ENCODE measurements around the gene DIPK1A. TPM values are rescaled to one million over a fixed set of nuclear protein-coding genes. Genes with fewer than 3 reads are reported as not detected.

DIPK1A gene
- polyA plus RNA-seq, 3 donors from 2014 or later: 10.9 to 32.4 (median 27.0) TPM

DNA sequence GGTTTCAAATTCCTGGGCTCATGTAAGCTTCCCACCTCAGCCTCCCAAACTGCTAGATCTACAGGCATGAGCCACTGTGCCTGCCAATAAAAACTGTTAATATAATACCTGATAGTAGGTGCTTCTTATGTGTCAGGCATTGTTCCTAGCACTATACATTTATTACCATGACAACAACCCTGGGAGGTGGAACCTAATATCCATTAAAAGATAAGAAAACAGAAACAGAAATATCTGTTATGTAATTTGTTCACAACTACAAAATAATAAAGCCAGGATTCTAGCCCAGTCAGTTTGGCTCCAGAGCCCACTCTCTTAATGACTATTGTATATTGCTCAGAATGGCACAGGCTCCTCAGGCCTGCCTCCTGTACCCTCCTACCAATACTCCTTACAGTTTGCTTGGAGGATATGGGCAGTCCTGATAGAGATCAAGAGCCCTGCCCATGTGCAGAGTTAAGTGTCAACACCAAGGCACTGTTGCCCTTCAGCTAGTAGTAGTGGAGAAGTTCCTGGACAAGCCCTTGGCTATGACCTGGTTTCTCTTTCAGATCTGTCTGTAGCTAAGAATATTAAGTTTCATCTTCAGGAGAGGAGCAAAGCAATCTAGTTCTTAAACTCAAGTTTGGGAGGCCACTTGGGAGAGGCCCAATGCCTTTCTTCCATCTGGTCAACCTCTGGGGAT lies 107.0 kb downstream of the DIPK1A start:
- peak in 1 of 3 donors; percentile 16 for DNase-seq
- peaks cover 16 to 27% of the 10 kb centered on the region in 2 donors for H3K4me1 Mint-ChIP-seq
- peaks cover 0 to 2% (median 0%) of the 10 kb centered on the region in 3 donors for H3K27me3 Mint-ChIP-seq (ENCODE audit: low read depth in 3 of 3)
- no peak overlapping the region for H3K4me3 Mint-ChIP-seq
- H3K9me3 Mint-ChIP-seq: no peaks in the 10 kb centered on the region
- H3K27ac Mint-ChIP-seq: peak overlapping the region; percentile 9 to 68 (median 51)
- H3K36me3 Mint-ChIP-seq: no peaks in the 10 kb centered on the region

DNA sequence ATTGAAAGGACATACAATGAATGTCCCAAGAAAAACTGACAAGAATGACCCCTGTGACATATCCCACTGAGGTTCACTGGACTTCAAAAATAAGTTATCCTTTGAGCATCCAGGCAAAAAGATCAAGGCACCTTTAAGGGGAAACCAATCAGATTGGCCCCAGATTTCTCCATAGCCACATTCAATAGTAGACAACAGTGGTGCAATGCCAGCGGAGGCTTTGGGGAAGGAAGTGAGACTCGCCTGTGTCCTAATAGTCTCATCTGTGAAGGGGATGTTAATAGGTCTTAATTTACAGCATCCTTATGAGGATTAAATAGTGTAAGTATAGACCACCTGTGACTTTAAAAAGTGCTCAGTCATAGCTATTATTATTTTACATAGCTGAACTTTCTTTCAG lies 108.0 kb downstream of the DIPK1A start:
- Mint-ChIP-seq H3K27me3 (ENCODE audit: low read depth in 3 of 3) (peaks cover 0 to 2% (median 0%) of the 10 kb centered on the region in 3 donors), H3K4me3 (no peak overlapping the region), H3K36me3 (peaks cover 0 to 1% (median 0%) of the 10 kb centered on the region in 3 donors), H3K27ac (no peak overlapping the region), H3K4me1 (peaks cover 9 to 19% of the 10 kb centered on the region in 2 donors), H3K9me3 (no peaks in the 10 kb centered on the region)
- no peak for DNase-seq

DNA sequence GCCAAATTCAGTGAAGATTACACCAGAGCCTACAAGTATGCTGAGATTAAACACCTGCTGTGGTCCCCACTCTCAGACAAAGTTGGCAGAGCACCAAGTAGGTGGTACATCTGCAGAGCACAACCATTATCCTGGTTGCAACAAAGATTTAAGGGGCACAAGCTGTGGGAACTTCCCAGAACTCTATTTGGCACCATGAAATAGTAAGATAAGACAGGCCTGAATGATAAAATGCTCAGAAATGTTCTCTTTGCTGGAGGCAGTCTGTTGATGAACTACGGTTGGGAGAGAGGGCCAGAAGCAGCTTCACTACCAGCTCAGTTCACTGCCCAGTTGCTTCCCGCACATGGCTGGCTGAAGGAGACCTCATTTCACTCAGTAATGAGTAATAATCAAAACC lies 109.5 kb downstream of the DIPK1A start:
- H3K9me3 Mint-ChIP-seq: no peaks in the 10 kb centered on the region
- H3K4me3 Mint-ChIP-seq: no peak overlapping the region
- H3K36me3 Mint-ChIP-seq: peaks cover 0 to 3% (median 0%) of the 10 kb centered on the region in 3 donors
- H3K27ac Mint-ChIP-seq: no peak overlapping the region
- DNase-seq: no peak
- peaks cover 13 to 25% of the 10 kb centered on the region in 2 donors for H3K4me1 Mint-ChIP-seq
- H3K27me3 Mint-ChIP-seq (ENCODE audit: low read depth in 3 of 3): peaks cover 0 to 2% (median 0%) of the 10 kb centered on the region in 3 donors

DNA sequence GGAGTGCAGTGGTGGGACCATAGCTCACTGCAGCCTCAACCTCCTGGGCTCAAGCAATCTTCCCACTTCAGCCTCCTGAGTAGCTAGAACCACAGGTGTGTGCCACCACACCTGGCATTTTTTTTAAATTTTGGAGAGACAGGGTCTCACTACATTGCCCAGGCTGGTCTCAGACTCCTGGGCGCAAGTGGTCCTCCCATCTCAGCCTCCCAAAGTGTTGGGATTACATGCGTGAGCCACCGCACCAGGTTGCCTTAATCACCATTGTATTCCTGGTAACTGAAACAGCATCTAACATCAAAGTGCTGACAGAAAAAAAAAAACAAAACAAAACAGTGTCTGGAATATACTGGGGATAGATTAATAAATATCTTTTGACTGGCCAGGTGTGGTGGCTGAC lies 111.2 kb downstream of the DIPK1A start:
- Mint-ChIP-seq H3K27me3 (ENCODE audit: low read depth in 3 of 3) (peaks cover 0 to 2% (median 0%) of the 10 kb centered on the region in 3 donors), H3K4me1 (peaks cover 13 to 24% of the 10 kb centered on the region in 2 donors), H3K4me3 (no peak overlapping the region), H3K27ac (no peak overlapping the region), H3K9me3 (no peaks in the 10 kb centered on the region), H3K36me3 (peaks cover 0 to 3% (median 0%) of the 10 kb centered on the region in 3 donors)
- DNase-seq: no peak

DNA sequence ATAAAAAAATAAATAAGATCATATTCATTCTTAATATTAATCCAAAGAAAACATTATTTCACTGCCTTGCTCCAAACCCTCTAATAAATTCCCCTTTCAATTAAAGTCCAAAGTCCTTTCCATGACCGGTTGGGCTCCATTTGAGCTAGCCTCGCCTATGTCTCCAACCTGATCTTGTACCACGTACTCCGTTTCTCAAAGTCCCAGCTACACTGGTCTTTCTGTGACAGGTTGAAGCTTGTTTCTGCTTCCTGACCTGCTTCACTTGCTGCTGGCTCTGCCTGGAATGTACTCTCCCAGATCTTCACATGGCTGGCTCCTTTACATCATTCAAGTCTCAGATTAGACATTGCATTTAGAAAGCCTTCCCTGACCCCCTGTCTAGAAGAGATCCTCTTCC lies 113.1 kb downstream of the DIPK1A start:
- Mint-ChIP-seq H3K27ac (no peak overlapping the region), H3K4me1 (peaks cover 4 to 6% of the 10 kb centered on the region in 2 donors), H3K27me3 (ENCODE audit: low read depth in 3 of 3) (peaks cover 0 to 2% (median 0%) of the 10 kb centered on the region in 3 donors), H3K4me3 (no peak overlapping the region), H3K36me3 (peaks cover 0 to 14% (median 7%) of the 10 kb centered on the region in 3 donors), H3K9me3 (no peaks in the 10 kb centered on the region)
- DNase-seq: no peak

DNA sequence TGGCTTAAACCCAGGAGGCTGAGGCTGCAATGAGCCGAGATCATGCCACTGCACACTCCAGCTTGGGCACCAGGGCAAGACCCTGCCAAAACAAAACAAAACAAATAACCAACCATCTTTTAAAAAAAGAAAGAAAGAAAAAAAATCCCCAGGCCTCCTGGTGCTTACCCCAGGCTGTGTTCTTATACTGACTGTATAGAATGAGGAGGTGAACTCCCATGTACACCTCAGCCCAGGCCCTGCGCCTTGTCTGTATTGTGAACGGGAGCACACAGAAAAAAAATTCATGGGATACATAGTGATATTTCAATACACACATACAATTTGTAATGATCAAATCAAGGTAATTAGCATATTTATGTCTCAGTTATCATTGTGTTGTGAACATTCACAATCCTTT lies 115.4 kb downstream of the DIPK1A start:
- peak overlapping the region in 1 of 6 donors; percentile 29 for H3K27ac Mint-ChIP-seq
- no peak overlapping the region for H3K4me3 Mint-ChIP-seq
- peaks cover 9 to 13% of the 10 kb centered on the region in 2 donors for H3K4me1 Mint-ChIP-seq
- H3K9me3 Mint-ChIP-seq: no peaks in the 10 kb centered on the region
- DNase-seq: no peak
- H3K27me3 Mint-ChIP-seq (ENCODE audit: low read depth in 3 of 3): no peaks in the 10 kb centered on the region
- peaks cover 4 to 23% (median 10%) of the 10 kb centered on the region in 3 donors for H3K36me3 Mint-ChIP-seq

DNA sequence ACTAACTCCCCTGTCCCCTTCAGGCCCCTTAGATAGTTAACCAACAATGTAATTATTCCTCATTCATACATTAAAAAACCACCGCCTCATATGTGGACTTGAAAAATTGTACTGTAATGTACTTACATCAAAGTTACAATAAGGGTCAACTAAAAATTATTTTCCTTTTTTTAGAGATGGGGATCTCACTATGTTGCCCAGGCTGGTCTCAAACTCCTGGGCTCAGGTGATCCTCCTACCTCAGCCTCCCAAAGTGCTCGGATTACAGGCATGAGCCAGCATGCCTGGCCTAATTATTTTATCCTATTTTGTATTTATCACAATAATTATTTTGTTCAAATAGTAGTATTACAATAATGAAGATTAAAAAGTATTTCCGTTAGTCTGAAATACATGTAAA lies 116.8 kb downstream of the DIPK1A start:
- Mint-ChIP-seq H3K27me3 (ENCODE audit: low read depth in 3 of 3) (peaks cover 0 to 4% (median 2%) of the 10 kb centered on the region in 3 donors), H3K9me3 (no peaks in the 10 kb centered on the region), H3K4me3 (no peak overlapping the region), H3K36me3 (peaks cover 6 to 34% (median 11%) of the 10 kb centered on the region in 3 donors), H3K27ac (peak overlapping the region in 3 of 6 donors; percentile 24 to 55 (median 24)), H3K4me1 (peaks cover 23 to 28% of the 10 kb centered on the region in 2 donors)
- DNase-seq: no peak

DNA sequence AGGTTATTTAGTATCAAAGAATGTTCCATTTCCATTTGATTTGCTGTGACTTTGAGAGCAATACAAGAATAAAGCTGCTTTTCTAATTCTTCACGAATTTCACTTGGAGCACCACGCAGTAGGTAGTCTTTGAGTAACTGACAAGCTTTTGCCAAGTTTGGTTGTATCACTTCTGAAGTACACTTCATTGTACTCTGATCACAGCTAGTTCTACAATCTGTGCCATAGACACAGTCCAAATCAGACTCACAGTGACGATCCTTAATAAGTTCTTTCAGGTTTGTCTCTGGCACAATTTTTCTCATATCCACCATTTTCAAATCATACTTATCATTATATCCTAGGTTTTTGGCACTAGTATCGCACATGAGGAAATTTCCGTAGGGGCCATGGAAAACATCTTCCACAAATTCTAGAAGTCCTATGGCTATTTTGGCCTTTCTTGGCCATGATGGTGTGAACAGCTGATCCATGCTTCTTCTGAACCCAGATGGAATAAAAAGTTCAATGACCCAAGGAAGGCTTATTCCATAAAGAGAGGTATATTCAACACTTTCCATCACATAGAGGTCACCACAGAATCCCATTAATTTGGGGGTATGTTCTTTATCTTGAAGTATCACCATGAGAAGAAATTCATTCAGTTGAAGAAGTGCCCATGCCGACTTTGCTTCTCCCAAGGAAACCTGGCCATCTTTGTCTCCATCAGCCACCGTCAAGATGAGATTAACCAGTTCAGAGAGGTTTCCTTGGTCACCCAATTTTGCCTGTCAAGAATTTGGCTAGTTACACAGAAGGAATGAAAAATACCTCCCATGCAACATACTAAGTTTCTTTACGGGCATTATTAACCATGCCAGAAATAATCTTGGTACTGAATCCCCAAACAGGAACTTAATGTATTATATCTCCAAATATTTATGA lies 117.6 kb downstream of the DIPK1A start:
- H3K9me3 Mint-ChIP-seq: no peaks in the 10 kb centered on the region
- H3K4me1 Mint-ChIP-seq: peaks cover 28 to 35% of the 10 kb centered on the region in 2 donors
- H3K27me3 Mint-ChIP-seq (ENCODE audit: low read depth in 3 of 3): peaks cover 0 to 4% (median 3%) of the 10 kb centered on the region in 3 donors
- no peak overlapping the region for H3K4me3 Mint-ChIP-seq
- peaks cover 10 to 38% (median 14%) of the 10 kb centered on the region in 3 donors for H3K36me3 Mint-ChIP-seq
- H3K27ac Mint-ChIP-seq: peak overlapping the region; percentile 24 to 74 (median 53)
- no peak for DNase-seq

DNA sequence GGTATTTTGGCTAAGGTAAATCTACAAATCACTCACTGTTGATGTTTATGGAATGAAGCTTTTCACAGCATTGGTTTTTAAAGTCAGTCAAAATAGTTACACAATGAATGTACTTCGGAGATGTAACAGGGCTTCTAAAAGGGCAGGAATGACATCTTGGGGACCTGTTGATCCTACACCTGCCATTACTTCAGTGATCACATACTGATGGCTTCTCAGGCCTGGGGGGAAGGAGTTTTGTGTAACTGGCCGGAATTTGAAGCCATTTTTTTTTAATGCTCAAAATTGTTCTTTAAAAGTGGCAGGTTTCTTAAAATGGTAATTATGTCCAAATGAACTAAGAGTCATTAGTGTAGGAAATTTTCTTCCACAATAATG lies 118.2 kb downstream of the DIPK1A start:
- Mint-ChIP-seq H3K4me3 (no peak overlapping the region), H3K27ac (peak overlapping the region in 5 of 6 donors; percentile 5 to 74 (median 68)), H3K9me3 (no peaks in the 10 kb centered on the region), H3K4me1 (peaks cover 34 to 42% of the 10 kb centered on the region in 2 donors), H3K36me3 (peaks cover 10 to 40% (median 14%) of the 10 kb centered on the region in 3 donors), H3K27me3 (ENCODE audit: low read depth in 3 of 3) (peaks cover 0 to 4% (median 3%) of the 10 kb centered on the region in 3 donors)
- no peak for DNase-seq

DNA sequence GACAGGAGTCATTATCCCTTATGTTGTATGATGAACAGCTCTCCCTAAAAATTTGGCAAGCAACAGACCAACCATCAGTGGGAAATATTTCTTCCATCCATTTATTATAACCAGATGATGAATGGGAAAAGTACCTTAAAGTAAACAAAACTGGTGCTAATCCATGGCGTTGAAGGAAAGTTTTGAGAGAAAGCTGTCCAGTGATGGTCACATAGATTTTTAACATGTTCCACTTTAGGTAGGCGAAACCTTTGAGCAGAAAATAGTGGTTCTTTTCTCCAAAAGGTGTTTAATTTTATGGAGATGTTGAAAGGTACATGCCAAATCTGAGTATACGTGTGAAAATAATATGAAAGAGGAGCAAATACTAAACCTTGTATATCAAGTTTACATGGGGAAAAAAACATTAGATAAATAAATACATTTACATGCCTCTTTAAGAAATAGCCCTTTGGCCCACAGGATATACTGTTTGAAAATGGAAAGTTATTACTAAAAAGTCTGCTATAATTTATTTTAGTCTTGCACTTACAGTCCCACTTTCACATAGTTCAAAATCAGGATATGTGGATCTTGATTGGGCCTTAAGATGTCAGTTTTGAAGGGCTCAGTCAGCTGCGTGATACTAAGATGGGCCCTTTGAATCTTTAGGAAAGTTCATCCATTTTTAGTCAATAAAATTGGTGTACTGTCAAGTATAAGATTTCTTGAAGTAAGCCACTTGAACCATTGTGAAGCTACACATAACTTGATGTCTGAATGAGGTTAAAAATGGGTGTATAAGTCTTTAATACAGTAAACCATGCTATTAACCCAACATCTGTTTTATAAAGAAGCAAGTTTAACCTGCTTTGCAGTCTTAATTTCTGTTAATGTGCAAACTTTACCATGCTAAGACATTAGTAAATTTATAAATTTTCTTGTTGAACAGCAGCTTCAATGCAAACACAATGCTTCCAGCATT lies 118.9 kb downstream of the DIPK1A start:
- H3K36me3 Mint-ChIP-seq: peaks cover 10 to 45% (median 20%) of the 10 kb centered on the region in 3 donors
- H3K4me3 Mint-ChIP-seq: no peak overlapping the region
- H3K27ac Mint-ChIP-seq: peak overlapping the region in 3 of 6 donors; percentile 28 to 74 (median 47)

DNA sequence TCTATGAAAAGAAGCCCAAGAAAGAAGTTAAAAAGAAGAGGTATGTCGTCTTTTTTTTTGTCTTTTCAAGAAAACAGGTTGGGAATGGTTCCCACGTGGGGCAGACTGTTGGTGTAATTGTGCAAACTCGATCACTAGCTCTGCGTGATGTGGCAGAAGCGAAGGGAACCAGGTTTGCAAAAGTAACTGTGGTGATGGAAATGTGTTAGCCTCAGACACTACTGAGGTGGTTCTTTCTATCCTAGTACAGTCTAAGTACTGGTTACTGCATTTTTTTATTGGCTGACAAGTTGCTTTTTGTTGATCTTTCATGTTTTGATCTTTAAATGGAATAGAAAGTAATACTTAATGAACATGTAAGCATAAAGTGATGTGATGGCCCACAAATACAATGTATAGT lies 120.7 kb downstream of the DIPK1A start:
- Mint-ChIP-seq H3K4me3 (peak overlapping the region; percentile 5 to 67 (median 15)), H3K9me3 (no peaks in the 10 kb centered on the region), H3K27ac (peak overlapping the region; percentile 57 to 91 (median 74)), H3K36me3 (peaks cover 11 to 59% (median 32%) of the 10 kb centered on the region in 3 donors), H3K4me1 (peaks cover 52 to 60% of the 10 kb centered on the region in 2 donors), H3K27me3 (ENCODE audit: low read depth in 3 of 3) (peaks cover 2 to 4% (median 3%) of the 10 kb centered on the region in 3 donors)
- DNase-seq: peak; percentile 27 to 54 (median 50)

More for the DNA sequence above, 118.9 kb downstream of the DIPK1A start:
- DNase-seq: no peak
- Mint-ChIP-seq H3K4me1 (peaks cover 39 to 48% of the 10 kb centered on the region in 2 donors), H3K9me3 (no peaks in the 10 kb centered on the region), H3K27me3 (ENCODE audit: low read depth in 3 of 3) (peaks cover 0 to 4% (median 3%) of the 10 kb centered on the region in 3 donors)

DNA sequence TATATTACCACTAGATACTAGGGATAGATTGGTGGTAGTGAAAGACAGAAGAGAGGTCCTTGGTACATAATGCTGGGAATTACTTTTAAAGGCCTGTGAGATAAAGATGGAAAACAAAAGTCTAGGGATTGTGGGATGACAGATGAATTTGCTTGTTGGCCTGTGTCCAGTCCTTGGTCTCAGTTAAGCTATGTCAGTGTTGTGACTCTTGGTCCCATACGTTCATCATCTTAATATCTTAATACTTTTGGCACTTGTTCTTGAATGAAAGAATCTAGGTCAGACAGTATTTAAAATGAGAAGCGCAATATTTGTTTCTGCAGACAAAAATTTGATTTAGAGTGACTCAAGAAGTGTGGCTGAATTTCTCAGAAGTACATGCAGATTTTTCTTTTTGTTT lies 121.8 kb downstream of the DIPK1A start:
- H3K27me3 Mint-ChIP-seq (ENCODE audit: low read depth in 3 of 3): peaks cover 3 to 4% (median 4%) of the 10 kb centered on the region in 3 donors
- H3K9me3 Mint-ChIP-seq: no peaks in the 10 kb centered on the region
- H3K4me3 Mint-ChIP-seq: peak overlapping the region in 3 of 5 donors; percentile 43 to 56 (median 46)
- H3K27ac Mint-ChIP-seq: peak overlapping the region; percentile 69 to 86 (median 76)
- H3K4me1 Mint-ChIP-seq: peaks cover 62 to 72% of the 10 kb centered on the region in 2 donors
- DNase-seq: no peak
- peaks cover 19 to 70% (median 33%) of the 10 kb centered on the region in 3 donors for H3K36me3 Mint-ChIP-seq

Data from immature natural killer cell (primary cell).